ENCODE results near the gene KRT32.
"Not testable (repeated sequence)": the region's sequence is repeated elsewhere in the genome, so short reads cannot be mapped to it uniquely, and the experiment has no call there.

The KRT32 gene

GRCh38 chr17:41428591-41429291 is 38.4 kb downstream of the KRT32 start:
- no peak for DNase-seq (ENCODE audit: low spot score)

- no peak for DNase-seq (ENCODE audit: low spot score)
Measured at GRCh38 chr17:41424111-41424635, 43.0 kb downstream of the KRT32 start, which contains the start of gene KRT37. TSS of gene KRT37 (minus strand) at chr17:41424585. CDS start at chr17:41424523, 62 bp downstream.

GRCh38 chr17:41422586-41422985 is 44.6 kb downstream of the KRT32 start:
- not testable (repeated sequence) for DNase-seq (ENCODE audit: low spot score)

GRCh38 chr17:41421617-41422016 is 45.6 kb downstream of the KRT32 start:
- DNase-seq (ENCODE audit: low spot score), result no peak

- no peak for DNase-seq (ENCODE audit: low spot score)
Measured at GRCh38 chr17:41421116-41421515, 46.1 kb downstream of the KRT32 start.

GRCh38 chr17:41420134-41420533 is 47.1 kb downstream of the KRT32 start:
- no peak for DNase-seq (ENCODE audit: low spot score)

- no peak for DNase-seq (ENCODE audit: low spot score)
Measured at GRCh38 chr17:41419716-41420115, 47.5 kb downstream of the KRT32 start.

- DNase-seq (ENCODE audit: low spot score), result no peak
Measured at GRCh38 chr17:41418116-41418860, 48.9 kb downstream of the KRT32 start.

- no peak for DNase-seq (ENCODE audit: low spot score)
Measured at GRCh38 chr17:41417576-41418015, 49.6 kb downstream of the KRT32 start.

GRCh38 chr17:41417127-41417526 is 50.1 kb downstream of the KRT32 start:
- DNase-seq (ENCODE audit: low spot score), result no peak

- no peak for DNase-seq (ENCODE audit: low spot score)
Measured at GRCh38 chr17:41416479-41416878, 50.7 kb downstream of the KRT32 start.

GRCh38 chr17:41415833-41416335 is 51.3 kb downstream of the KRT32 start:
- DNase-seq (ENCODE audit: low spot score), result no peak

GRCh38 chr17:41415411-41415810 is 51.8 kb downstream of the KRT32 start:
- DNase-seq (ENCODE audit: low spot score), result no peak

GRCh38 chr17:41413982-41414381 is 53.2 kb downstream of the KRT32 start:
- no peak for DNase-seq (ENCODE audit: low spot score)

GRCh38 chr17:41413353-41413957 is 53.7 kb downstream of the KRT32 start:
- no peak for DNase-seq (ENCODE audit: low spot score)

- DNase-seq (ENCODE audit: low spot score), result no peak
Measured at GRCh38 chr17:41411072-41411840, 55.9 kb downstream of the KRT32 start.

Data from globus pallidus (tissue), 1 donor.